Uterus (tissue), 4 donors: ENCODE data around the gene MAD2L2. TPM values are rescaled to one million over a fixed set of nuclear protein-coding genes. Genes with fewer than 3 reads are reported as not detected.

Experiments used
- DNase-seq, 2 donors: peaks; one replicate each; pipeline ENCODE4 v3.0.0-alpha.2; 2019 to 2020
- H3K27ac ChIP-seq, 2 donors: fragments of 200-600 bp; sonication (generic); 1 replicate in 1 of 2; 2 replicates in 1 of 2; pipeline ENCODE4 v1.5.1; 2016 to 2018
- H3K27me3 ChIP-seq, 2 donors: fragments of 200-600 bp; sonication (generic); one replicate each; pipeline ENCODE4 v1.5.1; 2018 to 2019; ENCODE audit warnings: control low read depth in 1 of 2
- H3K36me3 ChIP-seq, 2 donors: fragments of 200-600 bp; sonication (generic); one replicate each; pipeline ENCODE4 v1.5.1; 2019; ENCODE audit warnings: control low read depth in 1 of 2
- H3K4me1 ChIP-seq, 2 donors: fragments of 200-600 bp; sonication (generic); one replicate each; pipeline ENCODE4 v1.5.1; 2018 to 2019; ENCODE audit warnings: control low read depth in 1 of 2
- H3K4me3 ChIP-seq, 2 donors: fragments of 200-600 bp; sonication (generic); 1 replicate in 1 of 2; 2 replicates in 1 of 2; pipeline ENCODE4 v1.5.1; 2018 to 2019; ENCODE audit warnings: mild to moderate bottlenecking in 1 of 2
- H3K9me3 ChIP-seq, 2 donors: fragments of 200-600 bp; sonication (generic); one replicate each; pipeline ENCODE4 v1.5.1; 2019; ENCODE audit warnings: control low read depth in 1 of 2
- POLR2A ChIP-seq, 2 donors: fragments of 450-650 bp; IDR thresholded peaks; one replicate each; pipeline ENCODE4 v1.6.1; 2016; ENCODE audit warnings: antibody characterized with exemption in 2 of 2, mild to moderate bottlenecking in 1 of 2, moderate library complexity in 1 of 2
- intact Hi-C: fragments of 100-400 bp; cut with DNase I; formaldehyde crosslinking; loops from one replicate; pipeline ENCODE4 v1.15.1; 2023; ENCODE audit warnings: low total_unique reads
- total RNA-seq, 4 donors: library from RNA; depleted of rRNA in 3 of 4; stranded (reverse); fragments of >200 nt in 3 of 4; gene quantifications; one replicate each; pipeline versions ENCODE4 v1.1.0 to v1.2.4, GENCODE V29; 2014 to 2023
- TF ChIP-seq, protein P1 (sequence below), 4 experiments: fragments of 200-600 bp in 2 of 4; fragments of 450-650 bp in 2 of 4; sonication (generic) in 2 of 4; IDR thresholded peaks; one replicate each; pipeline ENCODE4 v1.5.1; 2016 to 2019; ENCODE audit warnings: antibody characterized with exemption in 4 of 4, mild to moderate bottlenecking in 2 of 4, moderate library complexity in 1 of 4
- donor health status: DM: yes; HTN: yes; CAD: no.

MAD2L2 gene
- total RNA-seq, 4 donors from 2014 or later, result 24.3 to 66.2 (median 34.6) TPM

DNA sequence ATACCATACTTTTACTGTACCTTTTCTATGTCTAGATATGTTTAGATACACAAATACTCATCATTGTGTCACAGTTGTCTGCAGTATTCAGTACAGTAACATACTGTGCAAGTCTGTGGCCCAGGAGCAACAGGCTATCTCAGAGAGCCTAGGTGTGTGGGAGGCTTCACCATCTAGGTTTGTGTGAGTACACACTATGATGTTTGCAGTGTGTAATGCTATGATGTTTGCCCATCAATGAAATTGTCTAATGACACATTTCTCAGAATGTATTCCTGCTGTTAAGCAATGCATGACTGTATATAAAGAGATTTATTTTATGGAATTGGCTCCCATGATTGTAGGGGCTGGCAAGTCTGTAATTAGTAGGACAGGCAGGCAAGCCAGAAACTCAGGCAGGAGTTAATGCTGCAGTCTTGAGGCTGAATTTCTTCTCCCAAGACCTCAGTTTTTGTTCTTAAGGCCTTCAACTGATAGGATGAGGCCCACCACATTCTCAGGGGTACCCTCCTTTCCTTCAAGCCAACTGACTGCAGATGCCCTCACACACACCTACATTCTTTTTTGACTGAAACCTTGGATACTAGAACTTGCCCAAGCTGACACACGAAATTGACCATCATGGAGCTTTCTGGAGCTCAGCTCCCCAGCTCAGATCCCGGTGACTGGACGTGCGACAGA is 47.3 kb upstream of the MAD2L2 start:
- no peak overlapping the region for H3K4me3 ChIP-seq
- no peaks in the 10 kb centered on the region for H3K36me3 ChIP-seq
- no peaks in the 10 kb centered on the region for H3K9me3 ChIP-seq
- H3K27me3 ChIP-seq, result no peaks in the 10 kb centered on the region
- no peak overlapping the region for H3K27ac ChIP-seq
- no peak for TF ChIP-seq POLR2A (IDR thresholded peaks at IDR 0.05)
- TF ChIP-seq, protein P1, sequence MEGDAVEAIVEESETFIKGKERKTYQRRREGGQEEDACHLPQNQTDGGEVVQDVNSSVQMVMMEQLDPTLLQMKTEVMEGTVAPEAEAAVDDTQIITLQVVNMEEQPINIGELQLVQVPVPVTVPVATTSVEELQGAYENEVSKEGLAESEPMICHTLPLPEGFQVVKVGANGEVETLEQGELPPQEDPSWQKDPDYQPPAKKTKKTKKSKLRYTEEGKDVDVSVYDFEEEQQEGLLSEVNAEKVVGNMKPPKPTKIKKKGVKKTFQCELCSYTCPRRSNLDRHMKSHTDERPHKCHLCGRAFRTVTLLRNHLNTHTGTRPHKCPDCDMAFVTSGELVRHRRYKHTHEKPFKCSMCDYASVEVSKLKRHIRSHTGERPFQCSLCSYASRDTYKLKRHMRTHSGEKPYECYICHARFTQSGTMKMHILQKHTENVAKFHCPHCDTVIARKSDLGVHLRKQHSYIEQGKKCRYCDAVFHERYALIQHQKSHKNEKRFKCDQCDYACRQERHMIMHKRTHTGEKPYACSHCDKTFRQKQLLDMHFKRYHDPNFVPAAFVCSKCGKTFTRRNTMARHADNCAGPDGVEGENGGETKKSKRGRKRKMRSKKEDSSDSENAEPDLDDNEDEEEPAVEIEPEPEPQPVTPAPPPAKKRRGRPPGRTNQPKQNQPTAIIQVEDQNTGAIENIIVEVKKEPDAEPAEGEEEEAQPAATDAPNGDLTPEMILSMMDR (IDR thresholded peaks at IDR 0.05), result no peak
- H3K4me1 ChIP-seq, result no peaks in the 10 kb centered on the region
- intact Hi-C loops, result no loop called here
- DNase-seq, result no peak

DNA sequence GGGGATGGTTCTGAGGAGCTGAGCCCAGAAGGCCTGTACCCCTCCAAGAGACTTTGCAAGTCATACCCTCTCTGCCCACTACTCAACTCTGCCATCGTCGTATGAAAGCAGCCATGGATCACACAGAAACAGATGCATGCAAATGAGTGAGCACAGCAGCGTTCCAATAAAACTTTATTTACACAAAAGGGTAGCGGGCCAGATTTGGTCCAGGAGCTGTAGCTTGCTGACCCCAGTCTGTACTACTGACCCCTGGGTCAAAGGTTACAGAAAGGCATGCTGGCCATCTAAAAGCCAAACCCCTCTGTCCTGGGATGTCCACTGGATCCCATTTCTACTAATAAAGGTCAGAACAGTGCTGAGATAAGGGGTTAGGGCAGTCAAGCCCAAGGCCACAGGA is 46.2 kb upstream of the MAD2L2 start:
- no peaks in the 10 kb centered on the region for H3K27me3 ChIP-seq
- TF ChIP-seq, protein P1 (IDR thresholded peaks at IDR 0.05), result no peak
- no peak for TF ChIP-seq POLR2A (IDR thresholded peaks at IDR 0.05)
- intact Hi-C loops, result no loop called here
- no peak overlapping the region for H3K4me3 ChIP-seq
- no peak overlapping the region for H3K27ac ChIP-seq
- DNase-seq, result no peak
- no peaks in the 10 kb centered on the region for H3K36me3 ChIP-seq
- H3K4me1 ChIP-seq, result no peaks in the 10 kb centered on the region
- H3K9me3 ChIP-seq, result no peaks in the 10 kb centered on the region

DNA sequence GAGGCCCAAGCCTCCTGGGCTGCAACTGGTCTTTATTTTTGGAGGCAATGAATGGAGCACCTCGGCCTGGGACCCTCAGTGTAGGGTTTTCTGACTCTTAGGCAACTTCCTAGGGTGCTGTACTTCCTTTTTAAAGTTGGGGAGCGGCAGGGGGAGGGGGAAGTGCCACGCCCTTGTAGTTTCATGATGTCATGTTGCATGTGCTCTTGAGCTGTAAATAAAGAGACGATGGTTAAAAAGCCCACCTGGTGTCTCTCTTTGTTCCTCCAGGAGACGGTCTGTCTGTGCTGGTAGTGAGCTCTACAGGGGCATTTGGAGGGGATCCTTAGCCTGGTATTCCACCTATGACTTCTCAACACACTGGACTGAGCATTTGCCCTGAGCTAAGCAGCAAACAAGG is 44.7 kb upstream of the MAD2L2 start:
- H3K27ac ChIP-seq, result no peak overlapping the region
- H3K27me3 ChIP-seq, result no peaks in the 10 kb centered on the region
- H3K4me3 ChIP-seq, result no peak overlapping the region
- H3K4me1 ChIP-seq, result no peaks in the 10 kb centered on the region
- no peaks in the 10 kb centered on the region for H3K36me3 ChIP-seq
- TF ChIP-seq, protein P1 (IDR thresholded peaks at IDR 0.05), result no peak
- no peak for TF ChIP-seq POLR2A (IDR thresholded peaks at IDR 0.05)
- H3K9me3 ChIP-seq, result no peaks in the 10 kb centered on the region
- intact Hi-C loops, result no loop called here
- DNase-seq, result no peak

DNA sequence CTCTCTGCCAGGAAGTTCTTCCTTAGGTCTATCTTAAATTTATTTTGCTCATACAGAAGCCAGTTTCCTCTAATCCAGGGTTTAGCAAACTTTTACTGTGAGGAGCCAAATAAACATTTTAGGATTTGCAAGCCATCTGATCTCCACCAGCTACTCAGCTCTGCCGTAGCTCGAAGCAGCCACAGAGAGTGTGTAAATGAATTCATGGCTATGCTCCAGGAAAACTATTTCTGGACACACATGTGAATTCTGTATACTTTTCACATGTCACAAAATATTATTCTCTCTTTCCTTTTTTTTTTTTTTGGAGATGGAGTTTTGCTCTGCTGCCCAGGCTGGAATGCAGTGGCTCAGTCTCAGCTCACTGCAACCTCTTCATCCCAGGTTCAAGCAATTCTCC is 41.6 kb upstream of the MAD2L2 start:
- Histone ChIP-seq H3K36me3 (no peaks in the 10 kb centered on the region), H3K9me3 (no peaks in the 10 kb centered on the region), H3K27me3 (no peaks in the 10 kb centered on the region), H3K27ac (no peak overlapping the region), H3K4me1 (no peaks in the 10 kb centered on the region), H3K4me3 (no peak overlapping the region)
- DNase-seq, result no peak
- intact Hi-C loops, result no loop called here
- no peak for TF ChIP-seq POLR2A (IDR thresholded peaks at IDR 0.05)
- TF ChIP-seq, protein P1 (IDR thresholded peaks at IDR 0.05), result no peak

DNA sequence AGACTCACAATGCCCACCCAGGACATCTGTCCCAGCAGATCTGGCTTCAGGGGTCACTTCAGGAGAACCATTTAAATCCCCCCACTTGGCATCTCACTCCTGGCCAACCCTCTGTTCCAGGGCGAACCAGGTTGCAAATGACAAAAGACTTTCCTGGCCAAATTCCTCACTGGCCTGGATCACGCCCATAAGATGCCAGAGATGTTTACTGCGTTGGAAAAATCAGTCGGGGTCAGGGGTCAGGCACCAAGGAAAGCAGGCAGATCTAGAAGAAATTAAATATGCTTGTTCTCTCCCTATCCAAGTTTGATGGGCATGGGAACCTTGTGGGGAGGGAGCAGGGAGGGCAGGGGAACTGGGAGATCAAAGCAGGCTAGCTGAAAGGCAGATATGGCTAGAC is 40.4 kb upstream of the MAD2L2 start:
- no peaks in the 10 kb centered on the region for H3K36me3 ChIP-seq
- intact Hi-C loops, result no loop called here
- no peak overlapping the region for H3K4me3 ChIP-seq
- TF ChIP-seq, protein P1 (IDR thresholded peaks at IDR 0.05), result no peak
- no peak for TF ChIP-seq POLR2A (IDR thresholded peaks at IDR 0.05)
- H3K27me3 ChIP-seq, result no peaks in the 10 kb centered on the region
- no peaks in the 10 kb centered on the region for H3K4me1 ChIP-seq
- no peak overlapping the region for H3K27ac ChIP-seq
- no peak for DNase-seq
- no peaks in the 10 kb centered on the region for H3K9me3 ChIP-seq
